ENCODE data around the gene TNNI3K.
"Not testable (repeated sequence)": the region's sequence is repeated elsewhere in the genome, so short reads cannot be mapped to it uniquely, and the experiment has no call there.

The TNNI3K gene, protein sequence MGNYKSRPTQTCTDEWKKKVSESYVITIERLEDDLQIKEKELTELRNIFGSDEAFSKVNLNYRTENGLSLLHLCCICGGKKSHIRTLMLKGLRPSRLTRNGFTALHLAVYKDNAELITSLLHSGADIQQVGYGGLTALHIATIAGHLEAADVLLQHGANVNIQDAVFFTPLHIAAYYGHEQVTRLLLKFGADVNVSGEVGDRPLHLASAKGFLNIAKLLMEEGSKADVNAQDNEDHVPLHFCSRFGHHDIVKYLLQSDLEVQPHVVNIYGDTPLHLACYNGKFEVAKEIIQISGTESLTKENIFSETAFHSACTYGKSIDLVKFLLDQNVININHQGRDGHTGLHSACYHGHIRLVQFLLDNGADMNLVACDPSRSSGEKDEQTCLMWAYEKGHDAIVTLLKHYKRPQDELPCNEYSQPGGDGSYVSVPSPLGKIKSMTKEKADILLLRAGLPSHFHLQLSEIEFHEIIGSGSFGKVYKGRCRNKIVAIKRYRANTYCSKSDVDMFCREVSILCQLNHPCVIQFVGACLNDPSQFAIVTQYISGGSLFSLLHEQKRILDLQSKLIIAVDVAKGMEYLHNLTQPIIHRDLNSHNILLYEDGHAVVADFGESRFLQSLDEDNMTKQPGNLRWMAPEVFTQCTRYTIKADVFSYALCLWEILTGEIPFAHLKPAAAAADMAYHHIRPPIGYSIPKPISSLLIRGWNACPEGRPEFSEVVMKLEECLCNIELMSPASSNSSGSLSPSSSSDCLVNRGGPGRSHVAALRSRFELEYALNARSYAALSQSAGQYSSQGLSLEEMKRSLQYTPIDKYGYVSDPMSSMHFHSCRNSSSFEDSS

DNA sequence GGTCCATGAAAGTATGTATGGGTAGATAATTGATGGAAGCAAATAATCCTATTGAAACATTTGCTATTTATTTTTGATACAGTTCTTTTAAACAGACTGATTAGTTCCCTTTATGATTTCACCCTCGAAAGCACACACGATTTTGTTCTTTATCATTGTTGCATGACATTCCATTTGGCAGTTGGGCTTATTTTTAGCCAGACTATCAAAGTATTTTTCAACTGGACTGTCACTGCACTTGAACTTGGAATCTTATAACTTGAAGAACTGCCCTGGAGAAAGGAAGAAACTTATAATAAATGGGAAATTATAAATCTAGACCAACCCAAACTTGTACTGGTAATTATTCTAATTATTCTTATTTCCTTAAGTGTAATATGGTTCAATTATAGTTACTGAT, at the start of gene TNNI3K:
TSS of gene TNNI3K (plus strand) at position 235 of the 400 bp plus-strand sequence. CDS start at position 300, 65 bp downstream.
- no peak for DNase-seq (ENCODE audit: low spot score)

DNA sequence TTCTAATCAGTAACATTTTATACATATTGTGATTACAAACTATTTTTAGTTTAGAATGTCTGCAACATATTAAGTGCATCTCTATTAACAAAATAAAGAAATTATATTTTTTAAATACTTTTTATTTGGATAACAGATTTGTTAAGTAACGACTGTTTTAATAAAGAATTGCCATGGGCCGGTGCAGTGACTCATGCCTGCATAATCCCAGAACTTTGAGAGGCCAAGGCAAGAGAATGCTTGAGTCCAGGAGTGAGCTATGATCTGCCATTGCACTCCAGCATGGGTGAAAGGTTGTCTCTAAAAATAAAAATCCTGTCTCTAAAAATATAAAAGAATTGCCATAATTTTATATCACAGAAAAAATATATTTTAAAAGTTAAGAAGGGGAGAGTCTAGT, 41.3 kb upstream of the TNNI3K start:
- no peak for DNase-seq (ENCODE audit: low spot score)

DNA sequence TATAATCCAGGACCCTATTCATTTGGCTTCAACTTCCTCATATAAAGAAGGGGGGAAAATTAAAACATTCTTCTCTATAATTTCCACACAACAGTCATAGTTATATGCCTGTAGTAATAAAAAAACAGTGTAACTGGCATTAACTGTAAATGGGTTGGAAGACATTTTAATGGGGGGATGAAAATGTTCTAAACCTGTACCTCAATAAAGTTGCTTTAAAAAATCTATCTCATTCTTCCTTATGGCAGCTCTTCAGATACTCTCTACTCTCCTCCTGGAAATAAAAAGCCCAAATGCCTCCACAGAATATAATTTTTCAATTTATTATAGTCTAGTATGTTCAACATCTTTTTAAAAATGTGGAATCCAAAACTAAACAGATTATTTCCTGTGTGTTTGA, 39.8 kb upstream of the TNNI3K start:
- DNase-seq (ENCODE audit: low spot score) = no peak

DNA sequence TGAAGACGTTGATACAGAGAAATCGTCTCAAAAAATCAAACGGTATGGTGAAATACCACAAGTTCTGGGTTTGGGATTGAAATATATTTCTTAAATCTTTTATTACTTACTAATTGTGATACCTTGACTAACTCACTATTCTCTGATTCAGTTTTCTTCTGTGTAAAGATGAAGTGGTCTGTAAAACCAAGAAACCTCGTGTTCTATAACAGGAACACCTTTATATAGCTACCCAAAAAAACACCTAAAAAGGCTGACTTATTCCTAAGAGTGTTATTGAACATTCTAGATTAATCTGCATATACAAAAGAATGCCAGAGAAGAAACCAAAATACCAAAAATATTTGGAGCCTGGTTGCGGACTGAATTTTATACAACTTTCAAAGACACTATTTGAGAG, 37.9 kb upstream of the TNNI3K start:
- DNase-seq (ENCODE audit: low spot score) = no peak

DNA sequence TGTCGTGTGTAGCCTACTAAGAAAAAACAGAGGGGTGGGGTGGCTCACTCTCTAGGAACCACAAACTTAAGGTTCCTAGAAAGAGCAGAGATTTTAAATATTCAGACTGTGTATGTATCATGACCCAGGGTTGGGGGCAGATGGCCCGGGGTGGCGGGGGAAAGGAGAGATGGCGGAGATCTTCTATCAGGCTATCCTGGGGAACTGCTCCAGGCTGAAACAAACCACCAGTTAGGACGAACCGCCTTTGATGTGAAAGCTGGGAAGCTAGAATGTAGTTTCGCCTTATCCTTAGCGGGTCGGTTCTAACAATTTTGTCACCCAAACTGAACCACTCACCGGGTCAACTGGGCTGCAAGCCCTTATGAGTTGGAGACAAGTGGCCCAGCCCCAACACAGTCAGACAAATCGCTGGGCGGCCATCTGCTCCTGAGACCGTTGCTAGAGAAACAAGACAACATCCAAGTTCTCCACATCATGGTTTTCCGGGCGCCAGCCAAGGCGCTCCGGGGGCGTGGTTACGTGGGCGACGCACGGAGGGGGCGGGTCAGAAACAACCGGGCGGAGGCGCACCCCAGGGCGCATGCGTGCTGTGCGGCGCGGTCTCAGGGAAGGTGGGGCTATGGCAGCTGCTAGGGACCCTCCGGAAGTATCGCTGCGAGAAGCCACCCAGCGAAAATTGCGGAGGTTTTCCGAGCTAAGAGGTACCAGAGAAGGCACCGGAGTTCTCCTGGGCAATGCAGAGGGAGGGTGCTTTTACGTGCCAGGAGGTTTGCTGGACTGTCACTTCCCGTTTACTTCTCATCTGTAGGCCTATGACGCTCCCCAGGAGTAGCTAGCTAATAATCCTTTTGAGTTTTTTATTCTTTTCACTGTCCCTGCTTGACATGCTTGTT, 37.3 kb upstream of the TNNI3K start, which contains the start of the genes FPGT and LRRIQ3:
TSS of gene FPGT (plus strand) at position 586 of the 896 bp plus-strand sequence. CDS start at position 623, 37 bp downstream.
TSS of gene LRRIQ3 (minus strand) at position 520 of the 896 bp plus-strand sequence. CDS start 14,492 bp downstream, outside the sequence.
- DNase-seq (ENCODE audit: low spot score) = peak; percentile 96

DNA sequence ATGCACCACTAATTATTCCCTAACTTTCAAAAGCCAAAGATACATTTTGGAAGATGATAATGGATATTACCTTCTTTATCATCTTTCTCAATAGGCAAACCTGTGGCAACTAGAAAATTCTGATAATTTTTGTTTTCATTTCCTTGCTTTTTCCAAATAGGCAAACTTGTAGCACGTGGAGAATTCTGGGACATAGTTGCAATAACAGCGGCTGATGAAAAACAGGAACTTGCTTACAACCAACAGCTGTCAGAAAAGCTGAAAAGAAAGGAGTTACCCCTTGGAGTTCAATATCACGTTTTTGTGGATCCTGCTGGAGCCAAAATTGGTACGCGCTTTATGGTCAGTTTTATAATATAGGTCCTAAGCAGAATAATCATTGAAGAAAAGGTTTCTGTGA, 35.7 kb upstream of the TNNI3K start:
- peak; percentile 19 for DNase-seq (ENCODE audit: low spot score)

DNA sequence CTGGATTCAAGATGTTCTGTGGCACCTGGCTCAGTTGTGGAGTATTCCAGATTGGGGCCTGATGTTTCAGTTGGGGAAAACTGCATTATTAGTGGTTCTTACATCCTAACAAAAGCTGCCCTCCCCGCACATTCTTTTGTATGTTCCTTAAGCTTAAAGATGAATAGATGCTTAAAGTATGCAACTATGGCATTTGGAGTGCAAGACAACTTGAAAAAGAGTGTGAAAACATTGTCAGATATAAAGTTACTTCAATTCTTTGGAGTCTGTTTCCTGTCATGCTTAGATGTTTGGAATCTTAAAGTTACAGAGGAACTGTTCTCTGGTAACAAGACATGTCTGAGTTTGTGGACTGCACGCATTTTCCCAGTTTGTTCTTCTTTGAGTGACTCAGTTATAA, 29.9 kb upstream of the TNNI3K start:
- no peak for DNase-seq (ENCODE audit: low spot score)

DNA sequence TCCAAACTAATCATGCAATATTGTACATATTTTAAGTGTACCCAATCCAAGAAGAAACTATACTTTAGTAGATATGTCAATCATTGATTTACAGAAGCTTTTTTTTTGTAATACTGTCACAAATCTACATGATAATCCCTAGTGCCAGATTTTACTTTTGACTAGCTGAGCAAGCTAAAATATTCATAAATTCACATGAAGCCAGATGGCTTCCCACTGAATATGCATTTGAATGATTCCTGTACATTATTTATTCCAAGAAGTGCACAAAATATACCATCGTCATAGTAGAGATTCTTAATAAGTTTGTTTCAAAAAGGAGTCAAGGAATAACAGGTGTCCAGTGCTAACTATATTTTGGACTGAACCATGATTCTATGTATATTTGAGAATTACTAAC, 20.0 kb upstream of the TNNI3K start:
- no peak for DNase-seq (ENCODE audit: low spot score)

DNA sequence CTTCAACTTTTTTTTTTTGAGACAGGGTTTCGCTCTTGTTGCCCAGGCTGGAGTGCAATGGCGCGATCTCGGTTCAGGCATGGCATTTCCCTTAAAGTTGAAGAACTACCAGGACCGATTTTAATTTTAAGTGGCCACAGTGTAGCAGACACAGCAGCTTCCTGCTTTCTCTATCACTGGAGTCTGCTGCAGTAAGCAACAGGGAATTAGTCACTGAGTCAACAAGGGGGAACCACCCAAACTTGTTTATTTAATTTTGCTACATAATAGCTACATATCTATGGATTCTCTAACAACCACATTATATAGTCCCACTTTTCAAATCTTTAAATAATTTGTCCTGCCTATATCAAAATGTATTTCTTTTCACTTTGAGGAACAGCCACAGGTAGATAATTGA, 12.5 kb upstream of the TNNI3K start:
- no peak for DNase-seq (ENCODE audit: low spot score)

DNA sequence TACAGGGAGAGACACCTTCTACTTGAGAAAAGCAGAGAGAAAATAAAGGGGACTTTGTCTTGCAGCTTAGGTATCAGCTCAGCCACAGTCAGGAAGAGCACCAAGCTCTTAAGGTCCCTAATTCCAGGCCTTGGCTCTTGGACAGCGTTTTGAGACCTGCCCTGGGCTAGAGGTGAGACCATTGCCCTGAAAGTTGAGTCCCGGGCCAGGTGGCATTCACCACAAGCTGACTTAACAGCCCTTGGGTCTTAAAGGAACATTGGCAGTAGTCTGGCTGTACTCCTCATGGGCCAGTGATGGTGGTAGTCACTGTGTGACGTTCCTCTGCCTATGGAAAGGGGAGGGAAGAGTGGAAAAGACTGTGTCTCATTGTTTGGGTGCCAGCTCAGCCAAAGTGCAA, 11.7 kb upstream of the TNNI3K start:
- no peak for DNase-seq (ENCODE audit: low spot score)

DNA sequence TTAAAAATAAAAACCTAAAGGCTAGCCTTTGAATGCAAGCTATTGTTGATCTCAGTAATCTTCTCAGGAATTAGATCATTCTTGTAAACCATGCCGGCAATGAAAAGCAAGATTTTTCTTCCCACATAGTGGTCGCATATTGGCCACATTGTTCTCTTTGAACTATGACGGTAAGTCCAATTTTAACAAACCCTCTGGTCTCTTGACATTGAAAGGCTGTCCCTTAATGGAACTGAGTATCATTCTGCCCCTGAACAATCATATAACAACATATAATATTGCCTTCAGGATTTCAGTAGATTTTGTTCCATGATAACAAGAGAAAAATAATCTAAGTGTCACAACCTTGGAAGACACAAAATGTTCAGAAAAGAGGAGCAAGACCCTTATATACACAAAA, 1.3 kb downstream of the TNNI3K start:
- DNase-seq (ENCODE audit: low spot score) = no peak

DNA sequence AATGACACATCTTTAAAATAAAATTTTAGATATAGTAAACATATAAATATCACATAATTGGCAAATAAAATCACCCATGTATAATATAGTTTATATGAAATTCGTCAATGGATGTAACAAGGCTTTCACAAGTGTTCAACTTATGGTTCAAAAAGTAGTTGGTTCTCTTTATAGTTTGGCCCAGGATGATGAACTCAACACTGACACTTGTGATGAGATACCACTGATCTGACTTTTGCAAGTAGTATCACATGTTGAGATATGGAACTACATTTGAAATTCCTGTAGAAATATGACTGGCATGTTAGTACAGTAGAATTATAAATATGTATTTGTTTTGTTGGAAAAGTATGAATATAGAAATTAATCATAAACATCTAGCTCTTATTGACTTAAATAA, 1.8 kb downstream of the TNNI3K start:
- no peak for DNase-seq (ENCODE audit: low spot score)

DNA sequence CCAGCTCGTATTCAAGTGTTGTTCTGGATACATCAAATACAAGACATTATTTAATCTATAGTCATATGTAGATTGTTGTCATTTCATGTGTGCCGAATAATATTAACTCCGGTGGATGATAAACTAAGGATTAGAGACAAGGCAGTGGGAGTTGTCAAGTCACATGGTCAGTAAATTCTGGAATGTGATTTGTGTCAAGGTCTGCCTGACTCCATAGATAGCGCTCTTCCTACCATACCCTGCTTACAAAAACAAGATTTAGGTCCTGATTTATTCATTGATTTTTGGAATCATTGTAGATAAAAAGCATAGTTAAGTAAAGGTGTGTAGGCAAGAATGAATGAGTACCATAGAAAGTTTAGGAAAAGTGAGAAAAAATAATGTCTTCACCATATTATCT, 2.6 kb downstream of the TNNI3K start:
- no peak for DNase-seq (ENCODE audit: low spot score)

DNA sequence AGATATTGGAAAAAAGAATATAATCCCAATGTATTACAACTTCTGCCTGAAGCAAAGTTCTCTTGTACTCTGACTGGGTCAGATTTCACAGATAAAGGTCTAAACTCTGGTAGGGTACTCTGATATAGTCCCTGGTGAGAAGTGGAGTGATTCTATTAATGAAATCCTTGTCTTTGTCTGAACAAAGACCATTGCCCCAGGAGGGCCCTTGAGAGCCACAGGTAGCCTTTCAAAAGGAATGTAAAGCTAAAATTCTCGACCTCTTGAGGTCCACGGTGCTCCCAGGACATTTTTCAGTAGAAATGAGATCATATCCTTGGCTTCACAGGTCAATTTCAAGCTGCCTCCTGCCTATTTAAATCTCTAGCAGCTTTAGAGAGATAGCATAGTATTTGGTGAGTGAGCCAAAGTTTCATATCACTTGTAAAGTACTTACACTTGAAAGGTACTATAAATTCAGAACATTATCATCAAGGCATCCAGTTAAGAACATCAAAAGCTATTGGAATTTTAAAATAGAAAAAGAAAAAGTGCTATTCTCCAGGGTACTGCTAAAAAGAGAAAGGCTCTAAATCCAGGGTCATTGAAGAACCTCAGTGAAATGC, 10.1 kb downstream of the TNNI3K start:
- no peak for DNase-seq (ENCODE audit: low spot score)

DNA sequence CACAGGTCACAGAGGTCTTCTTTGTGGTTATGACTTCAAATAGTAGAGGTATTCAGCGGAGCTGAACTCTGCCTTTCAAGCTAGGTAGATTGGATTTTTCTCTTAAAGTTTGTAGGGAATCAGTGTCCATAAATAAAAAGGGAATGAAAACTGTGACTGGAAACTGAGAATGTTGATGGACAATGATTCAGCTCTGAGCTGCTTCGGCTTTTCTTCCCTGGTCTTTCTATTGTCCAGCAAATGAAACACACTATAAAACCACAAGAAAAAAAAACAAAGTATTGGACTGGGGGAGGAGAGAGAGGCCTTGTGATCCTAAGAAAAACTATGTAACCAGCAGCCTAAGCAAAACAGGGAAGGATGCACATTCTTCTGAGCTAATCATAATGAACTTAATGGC, 11.1 kb downstream of the TNNI3K start:
- DNase-seq (ENCODE audit: low spot score) = no peak

DNA sequence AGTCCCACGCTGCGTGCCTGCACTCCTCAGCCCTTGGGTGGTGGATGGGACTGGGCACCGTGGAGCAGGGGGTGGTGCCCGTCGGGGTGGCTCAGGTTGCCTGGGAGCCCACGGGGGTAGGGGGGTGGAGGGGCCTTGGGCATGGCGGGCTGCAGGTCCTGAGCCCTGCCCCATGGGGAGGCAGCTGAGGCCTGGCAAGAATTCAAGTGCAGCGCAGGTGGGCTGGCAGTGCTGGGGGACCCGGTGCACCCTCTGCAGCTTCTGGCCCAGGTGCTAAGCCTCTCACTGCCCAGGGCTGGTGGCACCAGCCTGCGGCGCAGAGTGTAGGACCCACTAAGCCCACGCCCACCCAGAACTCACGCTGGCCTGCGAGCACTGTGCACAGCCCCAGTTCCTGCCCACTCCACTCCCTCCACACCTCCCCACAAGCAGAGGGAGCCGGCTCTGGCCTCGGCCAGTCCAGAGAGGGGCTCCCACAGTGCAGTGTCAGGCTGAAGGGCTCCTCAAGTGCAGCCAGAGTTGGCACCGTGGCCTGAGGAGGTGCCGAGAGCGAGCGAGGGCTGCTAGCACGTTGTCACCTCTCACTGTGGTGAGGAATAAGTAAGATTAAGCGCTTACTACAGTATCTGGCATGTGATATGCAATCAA, 12.8 kb downstream of the TNNI3K start:
- DNase-seq (ENCODE audit: low spot score) = no peak

DNA sequence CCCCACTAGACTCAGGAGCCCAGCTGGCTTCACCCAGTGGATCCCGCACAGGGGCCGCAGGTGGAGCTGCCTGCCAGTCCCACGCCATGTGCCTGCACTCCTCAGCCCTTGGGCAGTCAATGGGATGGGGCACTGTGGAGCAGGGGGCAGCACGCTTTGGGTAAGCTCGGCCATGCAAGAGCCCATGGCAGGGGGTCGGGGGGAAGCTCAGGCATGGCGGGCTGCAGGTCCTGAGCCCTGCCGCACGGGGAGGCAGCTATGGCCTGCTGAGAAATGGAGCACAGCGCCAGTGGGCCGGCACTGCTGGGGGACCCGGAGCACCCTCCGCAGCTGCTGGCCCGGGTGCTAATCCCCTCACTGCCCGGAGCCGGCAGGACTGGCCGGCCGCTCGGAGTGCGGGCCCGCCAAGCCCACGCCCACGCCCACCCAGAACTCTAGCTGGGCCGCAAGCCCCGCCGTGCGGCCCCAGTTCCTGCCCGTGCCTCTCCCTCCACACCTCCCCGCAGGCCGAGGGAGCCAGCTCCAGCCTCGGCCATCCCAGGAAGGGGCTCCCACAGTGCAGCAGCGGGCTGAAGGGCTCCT, 18.1 kb downstream of the TNNI3K start:
- DNase-seq (ENCODE audit: low spot score) = not testable (repeated sequence)

DNA sequence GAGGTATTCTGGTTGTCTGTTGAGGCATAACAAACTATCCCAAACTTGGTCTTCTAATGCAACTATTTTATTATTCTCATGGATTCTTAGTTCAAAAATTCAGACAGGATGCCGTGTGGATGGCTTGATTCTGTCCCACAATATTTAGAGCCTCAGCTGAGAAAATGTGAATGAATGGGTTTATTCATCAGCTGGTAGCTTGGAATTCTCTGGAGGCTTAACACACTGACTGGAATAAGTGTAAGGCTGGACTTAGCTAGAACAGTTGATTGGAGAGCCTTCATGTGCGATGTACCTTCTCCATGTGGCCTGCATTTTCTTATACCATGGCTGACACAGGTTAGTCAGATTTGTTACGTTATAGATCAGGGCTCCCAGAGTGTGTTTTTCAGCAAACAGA, 30.8 kb downstream of the TNNI3K start:
- no peak for DNase-seq (ENCODE audit: low spot score)

DNA sequence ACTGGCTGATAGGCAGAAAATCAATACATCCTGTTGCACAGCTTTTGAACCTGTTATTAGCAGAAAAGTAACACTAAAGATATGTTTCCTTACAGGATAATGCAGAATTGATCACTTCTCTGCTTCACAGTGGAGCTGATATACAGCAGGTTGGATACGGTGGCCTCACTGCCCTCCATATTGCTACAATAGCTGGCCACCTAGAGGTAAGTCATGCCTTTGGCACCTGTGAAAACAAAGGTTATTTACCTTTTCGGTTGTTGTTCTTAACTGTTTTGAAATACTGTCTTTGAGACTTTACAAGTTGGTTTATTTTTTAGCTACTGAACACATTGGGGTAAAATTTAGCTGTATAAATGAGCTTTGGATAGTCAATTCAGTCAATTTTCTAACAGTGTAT, 36.3 kb downstream of the TNNI3K start:
- no peak for DNase-seq (ENCODE audit: low spot score)

DNA sequence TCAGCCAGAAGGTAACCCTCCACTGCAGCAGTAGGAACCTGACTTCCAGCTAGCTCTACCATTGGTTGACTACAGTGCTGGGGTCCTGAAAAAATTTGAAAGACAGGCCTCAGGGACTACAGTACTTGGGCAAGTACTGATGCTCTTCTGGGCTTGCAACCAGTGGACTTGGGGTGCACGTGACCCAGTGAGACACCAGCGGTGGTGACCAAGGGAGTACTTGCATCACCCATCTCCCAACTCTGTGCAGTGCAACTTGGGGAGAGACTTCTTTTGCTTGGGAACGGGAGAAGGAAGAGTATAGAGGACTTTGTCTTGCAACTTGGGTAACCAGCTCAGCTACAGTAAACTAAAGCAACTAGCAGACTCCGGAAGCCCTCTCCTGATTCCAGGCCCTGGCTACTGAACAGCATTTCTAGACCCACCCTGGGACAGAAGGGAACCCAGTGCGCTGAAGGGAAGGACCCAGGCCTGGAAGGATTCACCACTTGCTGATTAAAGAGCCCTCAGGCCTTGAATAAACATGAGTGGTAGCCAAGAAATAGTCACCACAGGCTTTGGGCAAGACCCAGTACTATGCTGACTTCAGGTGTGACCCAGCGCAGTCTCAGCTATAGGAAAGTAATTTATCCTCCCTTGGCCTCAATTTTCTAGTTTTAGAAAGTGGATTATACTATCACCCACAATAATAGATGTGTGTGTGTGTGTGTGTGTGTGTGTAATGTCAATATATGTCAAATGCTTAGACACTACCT, 45.6 kb downstream of the TNNI3K start:
- DNase-seq (ENCODE audit: low spot score) = no peak

All from hematopoietic multipotent progenitor cell treated with erythropoietin and hydrocortisone succinate and interleukin-3 and kit ligand, for 17 days (in vitro differentiated cells).